Measurements from ENCODE around the gene SLC39A11.
"Not testable (repeated sequence)": the region's sequence is repeated elsewhere in the genome, so short reads cannot be mapped to it uniquely, and the experiment has no call there.

Gene SLC39A11, protein sequence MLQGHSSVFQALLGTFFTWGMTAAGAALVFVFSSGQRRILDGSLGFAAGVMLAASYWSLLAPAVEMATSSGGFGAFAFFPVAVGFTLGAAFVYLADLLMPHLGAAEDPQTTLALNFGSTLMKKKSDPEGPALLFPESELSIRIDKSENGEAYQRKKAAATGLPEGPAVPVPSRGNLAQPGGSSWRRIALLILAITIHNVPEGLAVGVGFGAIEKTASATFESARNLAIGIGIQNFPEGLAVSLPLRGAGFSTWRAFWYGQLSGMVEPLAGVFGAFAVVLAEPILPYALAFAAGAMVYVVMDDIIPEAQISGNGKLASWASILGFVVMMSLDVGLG

GRCh38 chr17:73092523-73093135 lies at the start of gene SLC39A11:
SLC39A11 (minus strand) TSS chr17:73092688; CDS start chr17:73088764, 3,924 bp downstream.
- peak; percentile 95 for DNase-seq

- DNase-seq: no peak
Observed at GRCh38 chr17:73141411-73141810, 48.9 kb upstream of the SLC39A11 start.

- DNase-seq: no peak
Observed at GRCh38 chr17:73140566-73140965, 48.1 kb upstream of the SLC39A11 start.

DNA sequence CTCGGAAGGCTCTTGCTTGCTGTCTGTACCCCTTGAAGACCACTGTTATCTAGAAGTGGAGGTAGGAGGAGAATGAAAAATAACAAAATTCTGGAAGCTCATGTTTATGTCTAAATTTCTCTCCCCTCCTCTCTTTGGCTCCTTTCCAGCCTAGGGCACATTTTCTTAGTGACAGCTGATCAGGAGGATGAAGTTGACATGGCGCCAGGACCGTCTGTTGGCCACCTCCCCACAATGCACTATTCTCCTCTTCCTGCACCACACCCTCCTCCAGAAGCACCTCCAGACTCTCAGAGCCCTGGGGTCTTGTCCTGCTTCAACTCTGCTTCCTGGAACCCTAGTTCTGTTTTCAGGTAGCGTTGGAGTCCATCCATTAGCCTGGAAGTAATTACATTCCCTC lies 46.8 kb upstream of the SLC39A11 start:
- no peak for DNase-seq

DNA sequence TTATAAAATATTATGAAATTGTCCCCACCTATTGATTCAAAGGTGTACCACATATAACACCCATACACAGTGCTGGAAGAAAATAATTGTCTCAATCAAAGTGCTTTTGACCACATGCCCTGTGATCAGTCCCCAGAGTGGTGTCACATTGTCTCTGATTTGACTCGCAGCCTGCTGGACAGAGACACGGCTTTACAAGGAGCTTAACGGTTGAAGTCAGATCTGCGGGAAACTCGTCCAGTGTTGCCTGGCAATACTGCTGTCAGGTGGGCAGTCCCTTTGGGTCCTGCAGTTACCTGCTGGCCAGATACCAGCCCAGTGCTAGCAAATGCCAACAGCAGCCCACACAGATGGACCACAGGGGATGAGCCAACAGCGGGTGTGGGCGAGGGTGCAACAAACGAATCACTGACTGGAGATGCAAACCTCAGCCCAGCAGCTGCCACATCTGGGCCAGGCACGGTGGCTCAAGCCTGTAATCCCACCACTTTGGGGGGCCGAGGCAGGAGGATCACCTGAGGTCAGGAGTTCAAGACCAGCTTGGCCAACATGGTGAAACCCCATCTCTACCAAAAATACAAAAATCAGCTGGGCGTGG lies 46.2 kb upstream of the SLC39A11 start:
- DNase-seq: no peak

GRCh38 chr17:73137376-73137775 lies 44.9 kb upstream of the SLC39A11 start:
- DNase-seq: no peak

DNA sequence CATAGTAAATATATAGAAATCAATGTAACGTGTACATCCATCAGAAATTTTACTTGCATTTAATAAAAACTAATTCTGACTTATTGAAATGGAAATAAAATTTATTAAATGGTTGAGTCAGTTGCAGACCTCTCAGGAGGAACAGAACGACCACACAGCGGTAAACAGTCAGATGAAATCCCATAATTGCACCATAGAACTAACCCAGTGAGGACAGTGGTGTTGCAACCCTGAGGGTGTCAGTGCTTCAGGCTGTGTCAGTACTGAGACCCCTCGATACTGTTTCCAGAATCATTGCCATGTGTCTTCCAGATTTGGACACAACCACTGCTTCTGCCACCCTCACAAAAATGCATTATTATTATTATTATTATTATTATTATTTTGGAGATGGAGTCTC lies 43.3 kb upstream of the SLC39A11 start:
- no peak for DNase-seq

DNA sequence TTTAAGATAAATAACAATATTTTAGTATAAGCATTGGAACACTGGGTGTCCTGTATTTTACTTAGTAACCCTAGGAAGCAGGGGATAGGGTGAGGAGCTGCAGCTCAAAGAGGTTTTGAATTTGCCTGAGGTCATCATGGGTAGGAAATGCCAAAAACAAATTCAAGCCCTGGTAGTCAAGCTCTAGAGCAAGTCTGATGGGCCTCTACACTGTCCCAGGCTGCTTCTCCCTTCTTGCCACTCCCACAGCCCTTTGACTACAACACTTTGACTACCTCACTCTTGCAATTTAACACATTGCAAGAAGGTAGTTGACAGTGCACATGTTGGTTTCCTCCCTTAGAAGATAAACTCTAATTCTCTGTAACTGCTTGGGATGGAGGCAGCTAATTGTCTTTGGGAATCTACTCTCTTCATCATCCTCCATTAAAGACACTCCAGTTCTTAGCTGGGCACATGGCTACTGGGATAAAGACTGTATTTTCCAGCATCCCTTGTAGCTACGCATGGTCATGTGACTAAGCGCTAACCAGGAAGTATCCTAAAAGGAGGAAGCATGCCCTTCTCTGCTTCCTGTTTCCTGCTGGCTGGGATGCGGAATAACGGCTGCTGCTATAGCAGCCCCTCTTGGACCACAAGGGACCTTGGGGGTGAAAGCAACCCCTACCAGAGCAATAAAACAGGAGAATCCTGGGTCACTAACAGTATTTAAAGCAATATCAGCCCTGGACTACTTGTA lies 41.6 kb upstream of the SLC39A11 start:
- DNase-seq: no peak

DNA sequence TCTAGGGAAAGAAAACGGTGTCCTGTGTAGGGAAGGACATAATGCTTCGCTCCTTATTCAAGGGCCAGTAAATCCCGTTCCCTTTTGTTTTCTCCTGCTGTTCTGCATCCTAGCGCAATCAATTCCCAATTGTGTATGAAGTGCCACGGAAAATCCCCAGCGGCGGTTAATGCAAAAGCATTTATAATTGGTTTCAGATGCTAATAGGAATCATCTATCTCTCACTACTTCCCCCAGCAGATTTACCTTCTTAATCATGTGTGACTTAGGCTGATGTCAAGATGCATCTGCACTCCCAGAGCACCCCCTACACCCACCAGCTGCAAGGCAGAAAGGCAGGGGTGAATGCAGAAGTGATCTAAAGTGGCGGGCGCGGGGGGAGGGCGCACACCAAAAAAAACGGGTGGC lies 39.6 kb upstream of the SLC39A11 start:
- no peak for DNase-seq

DNA sequence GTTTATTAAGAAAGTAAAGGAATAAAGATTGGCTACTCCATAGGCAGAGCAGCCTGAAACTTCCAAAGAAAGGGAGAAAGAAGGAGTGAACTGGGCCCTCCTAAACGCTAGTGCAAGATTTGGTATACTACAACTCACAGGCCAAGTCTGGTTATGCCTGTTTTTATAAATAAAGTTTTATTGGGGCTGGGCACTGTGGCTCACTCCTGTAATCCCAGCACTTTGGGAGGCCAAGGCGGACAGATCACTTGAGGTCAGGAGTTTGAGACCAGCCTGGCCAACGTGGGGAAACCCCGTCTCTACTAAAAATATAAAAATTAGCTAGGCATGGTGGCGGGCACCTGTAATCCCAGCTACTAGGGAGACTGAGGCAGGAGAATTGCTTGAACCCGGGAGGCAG lies 39.0 kb upstream of the SLC39A11 start:
- not testable (repeated sequence) for DNase-seq

- DNase-seq: no peak
Observed at GRCh38 chr17:73130977-73131376, 38.5 kb upstream of the SLC39A11 start.

GRCh38 chr17:73128496-73128895 lies 36.0 kb upstream of the SLC39A11 start:
- no peak for DNase-seq

- no peak for DNase-seq
Observed at GRCh38 chr17:73126716-73127473, 34.4 kb upstream of the SLC39A11 start.

DNA sequence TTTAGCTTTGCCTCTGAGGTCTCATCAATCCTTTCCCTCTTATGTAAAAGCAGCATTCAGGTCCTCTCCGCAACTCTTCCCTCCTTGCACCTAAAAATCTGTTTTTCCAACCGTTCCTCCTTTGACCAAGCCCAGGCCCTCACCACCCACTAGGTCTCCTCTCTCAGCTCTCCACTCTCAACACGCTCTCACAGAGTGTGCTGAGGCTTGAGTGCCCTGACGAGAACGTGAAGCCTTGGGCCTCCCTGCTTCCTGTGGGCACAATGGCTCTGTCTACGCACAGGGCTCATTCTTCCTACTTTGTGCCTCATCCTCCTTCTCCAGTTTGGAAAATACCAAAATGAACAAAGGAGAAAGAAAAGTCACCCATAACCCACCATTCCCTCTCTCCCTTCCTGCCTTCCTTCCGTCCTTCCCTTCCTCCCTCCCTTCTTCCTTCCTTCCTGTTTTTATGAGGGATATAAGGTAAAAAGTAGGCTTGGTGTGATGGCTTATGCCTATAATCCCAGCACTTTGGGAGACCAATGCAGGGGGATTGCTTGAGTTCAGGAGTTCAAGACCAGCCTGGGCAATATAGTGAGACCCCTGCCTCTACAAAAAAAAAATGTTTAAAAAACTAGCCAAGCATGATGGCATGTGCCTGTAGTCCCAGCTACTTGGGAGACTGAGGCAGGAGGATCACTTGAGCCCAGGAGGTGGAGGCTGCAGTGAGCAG lies 31.3 kb upstream of the SLC39A11 start:
- DNase-seq: no peak

- DNase-seq: no peak
Observed at GRCh38 chr17:73122953-73123605, 30.6 kb upstream of the SLC39A11 start.

DNA sequence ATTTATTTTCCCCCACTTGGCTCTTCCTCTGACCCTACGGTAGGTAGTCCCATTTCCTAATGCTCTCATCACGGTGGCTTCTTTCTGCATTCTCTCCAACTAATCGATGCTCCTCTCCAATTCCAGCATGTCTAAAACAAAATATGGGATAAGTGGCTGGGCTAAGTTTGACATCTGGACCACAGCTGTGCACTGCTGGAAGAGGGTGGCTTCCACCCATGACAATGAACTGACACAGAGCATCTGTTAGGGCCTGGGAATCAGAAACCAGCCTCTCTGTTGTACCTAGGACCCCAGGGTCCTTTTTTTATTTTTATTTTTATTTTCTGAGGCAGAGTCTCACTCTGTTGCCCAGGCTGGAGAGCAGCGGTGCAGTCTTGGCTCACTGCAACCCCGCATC lies 29.0 kb upstream of the SLC39A11 start:
- no peak for DNase-seq

GRCh38 chr17:73119631-73120030 lies 27.1 kb upstream of the SLC39A11 start:
- DNase-seq: no peak

GRCh38 chr17:73118951-73119391 lies 26.5 kb upstream of the SLC39A11 start:
- DNase-seq: no peak

GRCh38 chr17:73118139-73118538 lies 25.7 kb upstream of the SLC39A11 start:
- DNase-seq: no peak

DNA sequence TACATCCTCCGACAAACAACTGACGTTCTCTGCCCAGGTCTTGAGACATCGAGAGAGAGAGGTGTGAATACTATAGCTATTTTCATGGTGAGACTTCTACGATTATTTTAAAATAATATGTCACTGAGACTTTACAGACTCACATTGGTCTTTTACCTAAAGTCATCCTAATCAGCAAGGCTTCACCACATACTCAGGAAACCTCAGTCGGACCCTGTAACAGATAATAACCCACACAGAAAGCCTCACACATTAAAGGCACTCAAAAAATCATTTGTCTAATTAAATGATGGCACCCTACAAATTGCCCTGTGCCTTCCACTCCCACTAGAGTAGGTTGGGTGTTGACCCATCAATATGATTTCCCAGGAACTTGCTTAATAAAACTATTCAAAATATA lies 19.8 kb upstream of the SLC39A11 start:
- no peak for DNase-seq

- no peak for DNase-seq
Observed at GRCh38 chr17:73111386-73111785, 18.9 kb upstream of the SLC39A11 start.

All from left hindlimb (tissue), 1 donor.